ENCODE data around the gene SLC25A21. TPM values are rescaled to one million over a fixed set of nuclear protein-coding genes. Genes with fewer than 3 reads are reported as not detected.

Gene SLC25A21
- total RNA-seq, 2 donors from 2014 or later, result 1.2 TPM; not detected in 1

GRCh38 chr14:36997843-36998242 is 174.6 kb downstream of the SLC25A21 start:
- H3K9me3 ChIP-seq, result no peaks in the 10 kb centered on the region
- no peak overlapping the region for H3K4me3 ChIP-seq
- H3K27ac ChIP-seq, result peak overlapping the region in 1 of 2 donors; percentile 2
- no peak for TF ChIP-seq CTCF (IDR thresholded peaks at IDR 0.05)
- DNase-seq (ENCODE audit: low spot score), result no peak
- no peak for ATAC-seq (ENCODE audit: insufficient number of reproducible peaks, low FRiP score, low read depth)
- H3K36me3 ChIP-seq, result no peaks in the 10 kb centered on the region
- H3K4me1 ChIP-seq (ENCODE audit: control insufficient read depth in 1 of 2, low read depth in 2 of 2), result peaks cover 0 to 24% of the 10 kb centered on the region in 2 donors
- H3K27me3 ChIP-seq (replicated peaks; ENCODE audit: insufficient read depth), result no peaks in the 10 kb centered on the region

DNA sequence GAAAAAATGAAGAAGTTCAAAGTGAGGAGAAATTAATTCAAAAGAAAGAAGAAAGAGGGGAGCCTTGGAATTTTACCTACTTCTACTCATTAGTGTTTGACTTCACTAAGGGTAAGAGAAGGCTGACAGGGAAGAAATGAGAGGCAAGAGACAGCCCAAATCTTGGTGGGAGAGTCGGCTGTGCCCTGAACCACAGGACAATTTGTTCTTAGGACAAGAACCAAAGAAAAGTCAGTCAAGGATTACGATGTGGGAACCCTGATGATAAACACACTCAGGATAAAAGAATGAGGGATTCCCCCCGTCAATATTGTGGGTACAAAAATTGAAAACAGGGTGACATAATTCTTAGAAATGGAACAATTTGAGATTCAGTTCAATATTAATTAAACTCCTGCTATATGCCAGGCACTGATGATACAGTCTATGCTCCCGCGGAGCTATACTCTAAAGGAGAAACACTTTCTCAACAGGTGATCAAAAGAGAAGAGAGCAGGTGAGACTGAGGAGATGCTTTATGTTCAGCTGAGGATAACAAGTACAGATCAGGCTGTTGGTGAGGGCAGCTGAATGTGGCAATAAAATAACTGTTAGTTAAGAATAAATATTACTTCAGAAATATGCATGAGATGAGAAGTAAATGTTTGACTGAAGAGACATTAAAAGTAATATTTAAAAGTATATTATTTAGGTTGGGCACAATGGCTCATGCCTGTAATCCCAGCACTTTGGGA is 175.4 kb downstream of the SLC25A21 start:
- Histone ChIP-seq H3K4me1 (ENCODE audit: control insufficient read depth in 1 of 2, low read depth in 2 of 2) (peaks cover 0 to 24% of the 10 kb centered on the region in 2 donors), H3K9me3 (no peaks in the 10 kb centered on the region), H3K4me3 (no peak overlapping the region), H3K27ac (peak overlapping the region in 1 of 2 donors; percentile 2), H3K36me3 (no peaks in the 10 kb centered on the region), H3K27me3 (replicated peaks; ENCODE audit: insufficient read depth) (no peaks in the 10 kb centered on the region)
- DNase-seq (ENCODE audit: low spot score) (no peak), ATAC-seq (ENCODE audit: insufficient number of reproducible peaks, low FRiP score, low read depth) (no peak)
- TF ChIP-seq CTCF (IDR thresholded peaks at IDR 0.05), result no peak

DNA sequence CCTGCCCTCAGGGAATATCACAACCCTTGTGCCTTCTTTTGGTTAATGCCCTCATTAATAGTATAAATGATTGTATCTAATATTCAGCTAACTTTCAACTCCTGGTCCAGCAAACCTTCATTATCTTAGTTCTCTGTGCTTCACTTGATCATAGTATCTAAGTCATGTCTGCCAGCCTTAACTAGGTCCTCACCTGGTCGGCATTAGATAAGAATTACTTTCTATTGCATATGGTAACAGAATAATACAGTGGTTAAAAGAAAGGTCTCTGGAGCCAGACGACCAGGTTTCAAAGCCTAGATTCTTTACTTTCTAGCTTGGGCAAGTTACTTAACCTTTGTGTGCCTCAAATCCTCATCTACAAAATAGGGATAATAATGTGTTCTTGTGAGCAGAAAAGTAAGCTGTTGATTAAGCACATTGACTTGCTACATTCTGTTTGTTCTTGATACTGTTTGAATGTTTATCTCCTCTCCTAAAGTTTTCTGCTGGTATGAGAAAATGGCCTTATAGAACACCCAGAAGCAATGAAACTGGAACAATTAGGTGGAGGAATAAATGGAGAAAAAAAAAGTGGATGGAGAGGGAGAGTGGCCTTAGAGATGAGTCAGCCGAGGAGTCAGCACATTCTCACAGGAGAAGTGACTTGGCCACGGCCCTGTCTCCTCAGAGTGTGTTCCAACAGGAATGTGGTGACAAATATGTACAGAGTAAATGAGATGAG is 176.1 kb downstream of the SLC25A21 start:
- no peak for TF ChIP-seq CTCF (IDR thresholded peaks at IDR 0.05)
- ATAC-seq (ENCODE audit: insufficient number of reproducible peaks, low FRiP score, low read depth) (no peak), DNase-seq (ENCODE audit: low spot score) (no peak)
- Histone ChIP-seq H3K27ac (no peak overlapping the region), H3K4me1 (ENCODE audit: control insufficient read depth in 1 of 2, low read depth in 2 of 2) (peaks cover 0 to 24% of the 10 kb centered on the region in 2 donors), H3K36me3 (no peaks in the 10 kb centered on the region), H3K9me3 (no peaks in the 10 kb centered on the region), H3K4me3 (no peak overlapping the region), H3K27me3 (replicated peaks; ENCODE audit: insufficient read depth) (no peaks in the 10 kb centered on the region)

GRCh38 chr14:36989806-36990205 is 182.6 kb downstream of the SLC25A21 start:
- DNase-seq (ENCODE audit: low spot score) (no peak), ATAC-seq (ENCODE audit: insufficient number of reproducible peaks, low FRiP score, low read depth) (no peak)
- Histone ChIP-seq H3K36me3 (no peaks in the 10 kb centered on the region), H3K27ac (no peak overlapping the region), H3K4me1 (ENCODE audit: control insufficient read depth in 1 of 2, low read depth in 2 of 2) (peaks cover 0 to 11% of the 10 kb centered on the region in 2 donors), H3K27me3 (replicated peaks; ENCODE audit: insufficient read depth) (no peaks in the 10 kb centered on the region), H3K9me3 (no peaks in the 10 kb centered on the region), H3K4me3 (no peak overlapping the region)
- no peak for TF ChIP-seq CTCF (IDR thresholded peaks at IDR 0.05)

DNA sequence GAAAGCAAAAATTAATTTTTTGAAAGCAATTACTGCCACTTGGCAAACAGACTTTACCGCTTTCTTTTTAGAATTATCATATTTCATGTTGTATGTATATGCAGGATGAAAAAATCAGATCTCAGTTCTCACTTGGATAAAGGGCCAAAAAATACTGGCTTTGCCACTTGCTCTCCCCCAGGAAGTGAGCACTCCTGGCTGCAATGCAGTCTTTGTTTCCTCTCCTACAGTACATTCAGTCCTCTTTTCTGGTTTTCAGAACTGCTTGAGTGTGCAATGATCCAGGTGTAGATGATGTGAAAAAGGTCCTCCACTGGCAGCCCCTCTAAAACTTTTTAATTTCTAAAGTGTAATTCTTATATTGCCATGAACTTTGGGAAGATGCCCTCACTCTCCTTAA is 183.4 kb downstream of the SLC25A21 start:
- H3K27ac ChIP-seq, result no peak overlapping the region
- ATAC-seq (ENCODE audit: insufficient number of reproducible peaks, low FRiP score, low read depth), result no peak
- peaks cover 0 to 11% of the 10 kb centered on the region in 2 donors for H3K4me1 ChIP-seq (ENCODE audit: control insufficient read depth in 1 of 2, low read depth in 2 of 2)
- no peak overlapping the region for H3K4me3 ChIP-seq
- H3K9me3 ChIP-seq, result no peaks in the 10 kb centered on the region
- no peak for TF ChIP-seq CTCF (IDR thresholded peaks at IDR 0.05)
- no peak for DNase-seq (ENCODE audit: low spot score)
- no peaks in the 10 kb centered on the region for H3K27me3 ChIP-seq (replicated peaks; ENCODE audit: insufficient read depth)
- H3K36me3 ChIP-seq, result no peaks in the 10 kb centered on the region

Data from thoracic aorta (tissue), 2 donors.